ENCODE results near the gene TUT4.

DNA sequence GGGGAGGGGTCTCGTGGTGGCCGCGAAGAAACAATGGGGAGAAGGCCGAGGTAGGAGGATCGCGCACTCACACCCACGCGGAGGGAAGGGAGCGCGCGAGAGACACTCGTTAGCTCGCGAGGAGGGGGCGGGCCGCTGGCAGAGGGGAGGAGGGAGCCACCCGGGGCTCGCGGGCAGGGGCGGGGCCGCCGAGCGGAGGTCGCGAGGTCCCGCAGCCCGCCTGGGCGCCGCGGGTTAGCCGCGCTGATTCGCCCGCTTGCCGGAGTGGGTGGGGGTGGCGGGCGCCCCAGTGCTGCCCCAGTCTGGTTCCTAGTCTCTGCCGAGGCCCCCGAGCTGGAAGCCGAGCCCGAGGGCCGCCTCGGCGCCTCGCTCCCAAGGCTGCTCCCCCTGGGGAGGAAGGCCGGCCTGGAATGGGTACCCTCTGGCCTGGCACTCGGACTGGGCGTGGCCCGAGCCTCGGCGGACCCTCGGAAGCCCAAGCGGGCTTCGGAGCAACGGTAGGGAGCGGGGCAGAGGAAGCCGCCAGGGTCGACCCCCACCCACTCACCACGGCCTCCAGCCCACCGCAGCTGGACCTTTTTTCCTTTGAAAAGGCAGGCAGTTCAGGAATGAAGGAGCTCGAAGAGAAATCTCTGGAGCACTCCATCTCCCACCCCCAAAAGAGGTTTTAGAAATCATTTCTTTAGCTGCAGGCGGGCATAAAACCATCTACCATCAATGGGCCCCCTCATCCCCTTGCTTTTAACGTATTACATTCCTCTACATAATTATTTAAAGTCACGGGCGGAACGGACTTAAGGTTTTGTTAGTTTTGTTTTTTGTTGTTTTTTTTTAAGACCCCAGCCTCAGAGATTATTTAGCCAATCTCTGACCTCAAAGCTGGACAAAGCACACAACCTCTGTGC lies 722 bp upstream of the TUT4 start:
- TF ChIP-seq FOXM1 (IDR thresholded peaks at IDR 0.05; ENCODE audit: borderline replicate concordance) (no peak), ARNT (IDR thresholded peaks at IDR 0.05) (no peak), SP1 (IDR thresholded peaks at IDR 0.05) (no peak), FOXK2 (IDR thresholded peaks at IDR 0.05) (no peak), L3MBTL2 (conservative IDR thresholded peaks at IDR 0.05) (no peak), NFRKB (IDR thresholded peaks at IDR 0.05) (no peak), ELF4 (IDR thresholded peaks at IDR 0.05) (no peak), SUZ12 (IDR thresholded peaks at IDR 0.05) (no peak)
- TF ChIP-seq, protein P1, sequence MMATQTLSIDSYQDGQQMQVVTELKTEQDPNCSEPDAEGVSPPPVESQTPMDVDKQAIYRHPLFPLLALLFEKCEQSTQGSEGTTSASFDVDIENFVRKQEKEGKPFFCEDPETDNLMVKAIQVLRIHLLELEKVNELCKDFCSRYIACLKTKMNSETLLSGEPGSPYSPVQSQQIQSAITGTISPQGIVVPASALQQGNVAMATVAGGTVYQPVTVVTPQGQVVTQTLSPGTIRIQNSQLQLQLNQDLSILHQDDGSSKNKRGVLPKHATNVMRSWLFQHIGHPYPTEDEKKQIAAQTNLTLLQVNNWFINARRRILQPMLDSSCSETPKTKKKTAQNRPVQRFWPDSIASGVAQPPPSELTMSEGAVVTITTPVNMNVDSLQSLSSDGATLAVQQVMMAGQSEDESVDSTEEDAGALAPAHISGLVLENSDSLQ (IDR thresholded peaks at IDR 0.05): no peak

All from HEK293T (cell line).